ENCODE results near the gene SLC26A11. TPM values are rescaled to one million over a fixed set of nuclear protein-coding genes. Genes with fewer than 3 reads are reported as not detected.

SLC26A11 gene
- 10 to 100 TPM; 10.1 to 10.6 TPM for total RNA-seq

DNA sequence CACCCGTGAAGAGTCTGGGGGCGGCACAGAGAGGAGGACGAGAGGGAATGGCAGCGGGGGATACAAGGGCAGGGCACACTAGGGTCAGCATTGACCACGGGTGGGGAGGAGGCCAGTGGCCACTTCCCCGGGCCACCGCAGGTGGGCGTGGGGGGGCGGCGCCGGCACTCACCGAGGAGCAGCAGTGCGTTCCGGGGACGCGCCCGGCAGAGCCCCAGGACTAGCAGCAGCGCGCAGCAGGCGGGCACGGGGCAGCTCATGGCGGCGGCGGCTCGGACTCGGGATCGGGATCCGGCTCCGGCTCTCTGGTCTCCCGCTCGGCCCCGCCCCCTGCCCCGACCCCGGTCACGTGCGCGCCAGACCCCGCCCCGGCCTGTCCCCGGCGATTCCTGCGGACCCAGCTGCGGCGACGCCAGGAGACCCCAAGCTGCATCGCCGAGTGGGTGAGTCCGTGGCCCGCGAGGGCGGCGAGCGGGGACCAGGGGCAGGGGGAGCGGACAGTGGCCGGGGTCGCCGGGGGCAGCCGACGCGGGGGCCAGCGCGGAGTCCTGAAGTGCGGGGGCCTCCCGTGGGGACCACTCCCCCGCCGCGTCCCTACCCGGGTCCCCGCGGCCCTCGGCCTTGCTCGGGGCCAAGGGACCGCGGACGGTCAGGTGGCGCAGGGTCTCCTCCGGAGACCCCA lies at the start of gene SLC26A11, which contains the start of gene SGSH:
TSS of gene SLC26A11 (plus strand) at position 374 of the 682 bp plus-strand sequence. CDS start 1,134 bp downstream, outside the sequence.
TSS of gene SGSH (minus strand) at position 280 of the 682 bp plus-strand sequence. CDS start at position 260, 20 bp downstream.
- DNase-seq: peak; percentile 81
- Mint-ChIP-seq H3K27me3 (no peaks in the 10 kb centered on the region), H3K4me3 (peak within 1 kb of the TSS; percentile 89), H3K36me3 (peaks cover 16% of the 10 kb centered on the region), H3K4me1 (ENCODE audit: low read depth) (peaks cover 38% of the 10 kb centered on the region), H3K27ac (peak within 1 kb of the TSS; percentile 91), H3K9me3 (no peaks in the 10 kb centered on the region)
- intact Hi-C loops (cut with micrococcal nuclease): no loop called here
- ChIA-PET CTCF (interaction anchor here (1.7 kb wide), 1 partner anchor 34 kb away, joined by 4 read pairs; no protein-coding TSS in a partner anchor), POLR2A (interaction anchor here (0.7 to 2.0 kb wide), 7 partner anchors 9 to 78 kb away, joined by 3 to 11 read pairs (median 3); partner anchors contain the start of gene RNF213)

GRCh38 chr17:80171681-80172080 lies 48.5 kb upstream of the SLC26A11 start:
- no peak for DNase-seq
- ChIA-PET POLR2A (interaction anchor here (0.7 kb wide), 1 partner anchor 23 kb away, joined by 5 read pairs; no protein-coding TSS in a partner anchor), CTCF (no interaction called here)
- Mint-ChIP-seq H3K4me3 (no peak overlapping the region), H3K4me1 (ENCODE audit: low read depth) (no peaks in the 10 kb centered on the region), H3K27me3 (peaks cover 2% of the 10 kb centered on the region), H3K9me3 (no peaks in the 10 kb centered on the region), H3K27ac (no peak overlapping the region), H3K36me3 (no peaks in the 10 kb centered on the region)
- intact Hi-C loops (cut with micrococcal nuclease): no loop called here

DNA sequence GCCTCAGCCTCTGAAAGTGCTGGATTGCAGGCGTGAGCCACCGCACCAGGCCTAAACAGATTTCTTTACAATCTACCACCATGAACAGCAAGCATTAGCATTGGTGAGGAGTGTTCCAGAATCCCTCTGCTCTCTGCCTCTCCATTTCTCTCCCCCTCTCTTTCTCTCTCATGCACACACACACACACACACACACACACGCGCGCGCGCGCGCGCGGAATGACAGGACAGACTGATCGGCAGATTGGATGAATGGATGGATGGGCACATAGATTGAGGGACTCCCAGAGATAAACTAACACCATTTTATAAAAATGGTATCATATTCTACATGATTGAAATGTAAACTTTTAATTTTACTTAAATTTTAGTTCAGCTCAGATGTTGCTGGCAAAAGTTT lies 47.1 kb upstream of the SLC26A11 start:
- Mint-ChIP-seq H3K36me3 (no peaks in the 10 kb centered on the region), H3K4me1 (ENCODE audit: low read depth) (no peaks in the 10 kb centered on the region)
- intact Hi-C loops (cut with micrococcal nuclease): no loop called here

GRCh38 chr17:80173916-80174315 lies 46.3 kb upstream of the SLC26A11 start:
- intact Hi-C loops (cut with micrococcal nuclease): no loop called here
- DNase-seq: no peak
- Mint-ChIP-seq H3K9me3 (no peaks in the 10 kb centered on the region), H3K27ac (no peak overlapping the region), H3K4me1 (ENCODE audit: low read depth) (no peaks in the 10 kb centered on the region), H3K4me3 (no peak overlapping the region), H3K36me3 (no peaks in the 10 kb centered on the region), H3K27me3 (no peaks in the 10 kb centered on the region)
- ChIA-PET POLR2A (no interaction called here), CTCF (no interaction called here)

More for the DNA sequence above, 47.1 kb upstream of the SLC26A11 start:
- ChIA-PET POLR2A (no interaction called here), CTCF (no interaction called here)
- H3K27me3 Mint-ChIP-seq: no peaks in the 10 kb centered on the region
- DNase-seq: no peak
- no peak overlapping the region for H3K4me3 Mint-ChIP-seq
- H3K27ac Mint-ChIP-seq: no peak overlapping the region
- H3K9me3 Mint-ChIP-seq: no peaks in the 10 kb centered on the region

DNA sequence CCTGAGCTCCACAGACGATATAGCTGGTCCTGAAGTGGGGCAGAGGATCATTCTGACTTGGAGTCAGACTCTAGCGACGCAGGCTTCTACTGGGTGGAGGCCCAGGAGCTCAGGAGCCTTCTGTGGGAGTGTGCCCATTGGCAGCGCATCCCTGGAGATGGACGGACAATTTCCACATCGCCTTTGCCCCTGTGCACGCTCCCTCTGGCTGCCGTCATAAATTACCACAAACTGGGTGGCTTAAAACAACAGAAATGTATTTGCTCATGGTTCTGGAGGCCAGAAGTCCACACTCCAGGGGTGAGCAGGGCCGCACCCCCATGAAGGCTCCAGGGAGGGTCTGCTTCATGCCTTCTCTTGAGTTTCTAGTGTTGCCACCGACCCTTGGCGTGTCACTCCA lies 43.5 kb upstream of the SLC26A11 start:
- ChIA-PET POLR2A (no interaction called here), CTCF (no interaction called here)
- H3K9me3 Mint-ChIP-seq: no peaks in the 10 kb centered on the region
- H3K27ac Mint-ChIP-seq: no peak overlapping the region
- H3K27me3 Mint-ChIP-seq: peaks cover 2% of the 10 kb centered on the region
- H3K4me1 Mint-ChIP-seq (ENCODE audit: low read depth): no peaks in the 10 kb centered on the region
- no peak for DNase-seq
- H3K4me3 Mint-ChIP-seq: no peak overlapping the region
- no peaks in the 10 kb centered on the region for H3K36me3 Mint-ChIP-seq
- intact Hi-C loops (cut with micrococcal nuclease): no loop called here

- Mint-ChIP-seq H3K36me3 (no peaks in the 10 kb centered on the region), H3K9me3 (no peaks in the 10 kb centered on the region), H3K27ac (no peak overlapping the region), H3K4me1 (ENCODE audit: low read depth) (no peaks in the 10 kb centered on the region), H3K27me3 (peaks cover 4% of the 10 kb centered on the region), H3K4me3 (no peak overlapping the region)
- ChIA-PET POLR2A (no interaction called here), CTCF (no interaction called here)
- intact Hi-C loops (cut with micrococcal nuclease): no loop called here
- no peak for DNase-seq
These were observed 42.1 kb upstream of the SLC26A11 start for GRCh38 chr17:80177986-80178595.

GRCh38 chr17:80180192-80180591 lies 40.0 kb upstream of the SLC26A11 start:
- Mint-ChIP-seq H3K9me3 (no peaks in the 10 kb centered on the region), H3K4me3 (no peak overlapping the region), H3K36me3 (no peaks in the 10 kb centered on the region), H3K27me3 (peaks cover 4% of the 10 kb centered on the region), H3K4me1 (ENCODE audit: low read depth) (no peaks in the 10 kb centered on the region), H3K27ac (no peak overlapping the region)
- intact Hi-C loops (cut with micrococcal nuclease): no loop called here
- DNase-seq: no peak
- ChIA-PET POLR2A (no interaction called here), CTCF (no interaction called here)

GRCh38 chr17:80181431-80181830 lies 38.8 kb upstream of the SLC26A11 start:
- H3K36me3 Mint-ChIP-seq: no peaks in the 10 kb centered on the region
- ChIA-PET CTCF (interaction anchor here (0.6 kb wide), 1 partner anchor 359 kb away, joined by 3 read pairs; no protein-coding TSS in a partner anchor), POLR2A (interaction anchor here (0.6 kb wide), 1 partner anchor 92 kb away, joined by 3 read pairs; no protein-coding TSS in a partner anchor)
- no peak for DNase-seq
- H3K4me3 Mint-ChIP-seq: no peak overlapping the region
- H3K27ac Mint-ChIP-seq: no peak overlapping the region
- H3K9me3 Mint-ChIP-seq: no peaks in the 10 kb centered on the region
- intact Hi-C loops (cut with micrococcal nuclease): no loop called here
- no peaks in the 10 kb centered on the region for H3K4me1 Mint-ChIP-seq (ENCODE audit: low read depth)
- H3K27me3 Mint-ChIP-seq: peaks cover 4% of the 10 kb centered on the region

DNA sequence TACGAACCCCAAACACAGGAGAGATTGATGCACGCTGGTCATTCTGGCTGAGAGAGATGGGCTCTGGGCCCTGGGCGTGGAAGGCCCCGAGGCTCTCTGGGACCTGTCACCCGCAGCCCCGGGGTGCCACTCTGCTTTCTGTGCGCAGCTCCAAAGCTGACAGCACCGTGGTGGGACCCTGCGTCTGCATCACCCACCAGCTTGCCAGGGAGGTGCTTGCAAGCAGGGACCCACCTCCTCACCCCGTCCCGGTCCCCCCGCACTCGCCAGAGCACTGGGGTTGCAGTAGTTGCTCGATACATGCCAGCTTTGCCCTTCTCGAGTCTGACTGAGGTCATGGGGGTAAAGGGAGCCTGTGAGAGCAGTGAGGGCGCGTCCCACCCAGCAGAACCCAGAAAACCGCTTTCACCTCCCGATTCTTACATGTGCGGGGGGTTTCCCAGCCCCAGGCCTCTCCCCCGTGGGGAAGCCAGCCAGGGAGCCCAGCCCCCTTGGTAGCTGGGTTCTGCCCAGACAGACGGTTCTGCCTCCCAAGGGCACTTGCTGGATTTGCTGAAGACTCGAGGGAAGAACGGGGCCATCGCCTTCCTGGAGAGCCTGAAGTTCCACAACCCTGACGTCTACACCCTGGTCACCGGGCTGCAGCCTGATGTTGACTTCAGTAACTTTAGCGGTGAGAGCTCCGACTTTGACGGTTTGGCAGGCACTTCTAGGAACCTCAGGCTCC lies 37.9 kb upstream of the SLC26A11 start:
- intact Hi-C loops (cut with micrococcal nuclease): no loop called here
- no peaks in the 10 kb centered on the region for H3K4me1 Mint-ChIP-seq (ENCODE audit: low read depth)
- DNase-seq: no peak
- H3K36me3 Mint-ChIP-seq: no peaks in the 10 kb centered on the region
- H3K9me3 Mint-ChIP-seq: no peaks in the 10 kb centered on the region
- H3K27ac Mint-ChIP-seq: no peak overlapping the region
- peaks cover 4% of the 10 kb centered on the region for H3K27me3 Mint-ChIP-seq
- CTCF ChIA-PET: interaction anchor here (1.3 kb wide), 1 partner anchor 13 kb away, joined by 4 read pairs; no protein-coding TSS in a partner anchor
- no peak overlapping the region for H3K4me3 Mint-ChIP-seq
- POLR2A ChIA-PET: no interaction called here

- POLR2A ChIA-PET: no interaction called here
- intact Hi-C loops (cut with micrococcal nuclease): no loop called here
- no peak for DNase-seq
- Mint-ChIP-seq H3K36me3 (no peaks in the 10 kb centered on the region), H3K9me3 (no peaks in the 10 kb centered on the region), H3K27ac (no peak overlapping the region), H3K4me1 (ENCODE audit: low read depth) (no peaks in the 10 kb centered on the region), H3K27me3 (peaks cover 4% of the 10 kb centered on the region), H3K4me3 (no peak overlapping the region)
- CTCF ChIA-PET: interaction anchor here (1.3 kb wide), 1 partner anchor 13 kb away, joined by 4 read pairs; no protein-coding TSS in a partner anchor
These were observed 37.4 kb upstream of the SLC26A11 start for GRCh38 chr17:80182845-80183223.

GRCh38 chr17:80183581-80184422 lies 36.4 kb upstream of the SLC26A11 start:
- Mint-ChIP-seq H3K27ac (no peak overlapping the region), H3K36me3 (no peaks in the 10 kb centered on the region), H3K9me3 (no peaks in the 10 kb centered on the region), H3K27me3 (peaks cover 4% of the 10 kb centered on the region), H3K4me1 (ENCODE audit: low read depth) (no peaks in the 10 kb centered on the region), H3K4me3 (no peak overlapping the region)
- intact Hi-C loops (cut with micrococcal nuclease): no loop called here
- ChIA-PET CTCF (interaction anchor here (1.1 kb wide), 1 partner anchor 13 kb away, joined by 3 read pairs; no protein-coding TSS in a partner anchor), POLR2A (no interaction called here)
- no peak for DNase-seq

DNA sequence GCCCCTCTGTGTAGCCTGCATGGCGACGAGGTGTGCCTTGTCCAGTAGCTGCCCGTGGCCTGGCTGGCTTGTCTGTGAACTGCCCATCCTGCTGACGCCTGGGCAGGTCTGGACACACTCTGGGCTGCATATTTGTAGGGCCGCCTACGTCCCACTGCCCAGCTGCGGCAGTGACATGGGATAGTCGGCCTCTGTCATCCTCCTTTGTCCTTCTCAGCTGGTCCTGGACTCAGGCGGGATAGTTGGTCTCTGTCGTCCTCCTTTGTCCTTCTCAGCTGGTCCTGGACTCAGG lies 35.9 kb upstream of the SLC26A11 start:
- DNase-seq: no peak
- CTCF ChIA-PET: interaction anchor here (1.1 kb wide), 1 partner anchor 12 kb away, joined by 3 read pairs; no protein-coding TSS in a partner anchor
- Mint-ChIP-seq H3K27ac (no peak overlapping the region), H3K27me3 (peaks cover 4% of the 10 kb centered on the region), H3K36me3 (no peaks in the 10 kb centered on the region), H3K4me3 (no peak overlapping the region), H3K4me1 (ENCODE audit: low read depth) (no peaks in the 10 kb centered on the region), H3K9me3 (no peaks in the 10 kb centered on the region)
- intact Hi-C loops (cut with micrococcal nuclease): no loop called here
- POLR2A ChIA-PET: no interaction called here
